CD4-positive, alpha-beta T cell (primary cell): ENCODE measurements around the gene NLK. TPM values are rescaled to one million over a fixed set of nuclear protein-coding genes. Genes with fewer than 3 reads are reported as not detected.

ENCODE experiments used
- ATAC-seq: fragments of 200-7000 bp; cut with Tn5 transposase; one replicate; pipeline ENCODE4 v1.10.0; 2022; ENCODE audit warnings: mild to moderate bottlenecking; ENCODE audit not compliant: poor library complexity
- CTCF ChIA-PET: fragments of 350-600 bp; sonication (Branson Sonifier 250); formaldehyde crosslinking; loops from one replicate; lab custom pipeline; 2021; ENCODE audit warnings: antibody characterized with exemption, inconsistent platforms; lab: Charles Lee
- POLR2A ChIA-PET: fragments of 350-600 bp; sonication (Branson Sonifier 250); formaldehyde crosslinking; loops from one replicate; lab custom pipeline; 2021; ENCODE audit warnings: antibody characterized with exemption, inconsistent platforms; lab: Charles Lee
- DNase-seq, 14 experiments: peaks; one replicate each; pipeline ENCODE4 v3.0.0-alpha.2; 2013 to 2020; ENCODE audit warnings: mixed read lengths in 2 of 14
- H3K27ac ChIP-seq, 2 donors: one replicate each; pipeline versions ENCODE4 v1.5.1 to v1.7.0; 2013; ENCODE audit warnings: low read length in 2 of 2, low read depth in 1 of 2, mild to moderate bottlenecking in 1 of 2
- H3K27me3 ChIP-seq, 2 experiments: 1 replicate in 1 of 2; 2 replicates in 1 of 2; pipeline versions ENCODE4 v1.6.1 to v1.7.0; 2013; ENCODE audit warnings: low read length in 2 of 2, control low read depth in 1 of 2, mild to moderate bottlenecking in 1 of 2, moderate library complexity in 1 of 2; ENCODE audit not compliant: insufficient read depth in 2 of 2, control insufficient read depth in 1 of 2
- H3K36me3 ChIP-seq: one replicate; pipeline ENCODE4 v1.6.1; 2013; ENCODE audit warnings: low read length, control low read depth; ENCODE audit not compliant: insufficient read depth
- H3K4me1 ChIP-seq: one replicate; pipeline ENCODE4 v1.6.1; 2013; ENCODE audit warnings: low read length, control low read depth; ENCODE audit not compliant: insufficient read depth
- H3K4me3 ChIP-seq: one replicate; pipeline ENCODE4 v1.5.1; 2013; ENCODE audit warnings: mild to moderate bottlenecking, low read length, moderate library complexity
- H3K9me3 ChIP-seq, 2 experiments: 1 replicate in 1 of 2; 2 replicates in 1 of 2; pipeline versions ENCODE4 v1.6.1 to v1.7.0; 2013; ENCODE audit warnings: low read length in 2 of 2, mild to moderate bottlenecking in 2 of 2, control low read depth in 1 of 2, moderate library complexity in 1 of 2; ENCODE audit not compliant: control insufficient read depth in 1 of 2, insufficient read depth in 1 of 2
- H3K27ac Mint-ChIP-seq: one replicate; pipeline ENCODE4 v1.8.0; 2020; ENCODE audit warnings: mixed read lengths
- H3K27me3 Mint-ChIP-seq: one replicate; pipeline ENCODE4 v1.8.0; 2021; ENCODE audit warnings: mixed read lengths
- H3K36me3 Mint-ChIP-seq: one replicate; pipeline ENCODE4 v1.8.0; 2021; ENCODE audit warnings: low read depth, mixed read lengths
- H3K4me1 Mint-ChIP-seq: one replicate; pipeline ENCODE4 v1.8.0; 2021; ENCODE audit warnings: low read depth, mixed read lengths
- H3K4me3 Mint-ChIP-seq: one replicate; pipeline ENCODE4 v1.8.0; 2020; ENCODE audit warnings: mild to moderate bottlenecking, mixed read lengths
- H3K9me3 Mint-ChIP-seq: one replicate; pipeline ENCODE4 v1.8.0; 2020; ENCODE audit warnings: mixed read lengths
- CTCF ChIP-seq: fragments of 200-600 bp; IDR thresholded peaks from one replicate; pipeline ENCODE4 v1.8.0; 2022; ENCODE audit warnings: antibody characterized with exemption, mild to moderate bottlenecking
- intact Hi-C, 2 experiments: fragments of 100-400 bp; cut with DNase I in 1 of 2; cut with micrococcal nuclease in 1 of 2; formaldehyde crosslinking; loops; one replicate each; pipeline versions ENCODE4 v1.15.1 to v1.9.0; 2023 to 2025; cut with DNase I, micrococcal nuclease
- total RNA-seq, 174 experiments: library from RNA in 2 of 174; stranded (reverse) in 2 of 174; gene quantifications; one replicate each; pipeline ENCODE4 v1.2.3 and lab custom pipeline; 2021 to 2026

The NLK gene
- total RNA-seq, 2 experiments from 2014 or later = 6.8 to 7.7 TPM

- Mint-ChIP-seq H3K9me3 (no peaks in the 10 kb centered on the region), H3K27me3 (no peaks in the 10 kb centered on the region), H3K4me1 (peaks cover 90% of the 10 kb centered on the region), H3K4me3 (peak overlapping the region; percentile 79), H3K27ac (no peak overlapping the region), H3K36me3 (peaks cover 7% of the 10 kb centered on the region)
- DNase-seq = no peak
- ChIA-PET CTCF (no interaction called here), POLR2A (no interaction called here)
- intact Hi-C loops = loop anchor here in 1 of 2 experiments (10.0 kb wide), 2 partner anchors 241 to 751 kb away; partner anchors contain the start of genes NOS2 and WSB1
- Histone ChIP-seq H3K27me3 (no peaks in the 10 kb centered on the region), H3K36me3 (no peaks in the 10 kb centered on the region), H3K4me1 (peaks cover 30% of the 10 kb centered on the region), H3K9me3 (no peaks in the 10 kb centered on the region), H3K4me3 (no peak overlapping the region), H3K27ac (no peak overlapping the region)
- no peak for ATAC-seq
- TF ChIP-seq CTCF = no peak
Observed at GRCh38 chr17:28045304-28045703, 2.8 kb downstream of the NLK start.

- H3K36me3 Mint-ChIP-seq = peaks cover 7% of the 10 kb centered on the region
- H3K9me3 ChIP-seq = no peaks in the 10 kb centered on the region
- H3K9me3 Mint-ChIP-seq = no peaks in the 10 kb centered on the region
- CTCF ChIA-PET = no interaction called here
- POLR2A ChIA-PET = no interaction called here
- peaks cover 25% of the 10 kb centered on the region for H3K4me1 ChIP-seq
- H3K27me3 ChIP-seq = no peaks in the 10 kb centered on the region
- no peak overlapping the region for H3K4me3 ChIP-seq
- no peak for TF ChIP-seq CTCF
- no peaks in the 10 kb centered on the region for H3K36me3 ChIP-seq
- intact Hi-C loops = loop anchor here in 1 of 2 experiments (10.0 kb wide), 2 partner anchors 241 to 751 kb away; partner anchors contain the start of genes NOS2 and WSB1
- H3K4me3 Mint-ChIP-seq = peak overlapping the region; percentile 43
- peak overlapping the region; percentile 11 for H3K27ac Mint-ChIP-seq
- ATAC-seq = no peak
- H3K27me3 Mint-ChIP-seq = no peaks in the 10 kb centered on the region
- no peak for DNase-seq
- H3K4me1 Mint-ChIP-seq = peaks cover 87% of the 10 kb centered on the region
- H3K27ac ChIP-seq = no peak overlapping the region
Observed at GRCh38 chr17:28046034-28046825, 3.8 kb downstream of the NLK start.

- Mint-ChIP-seq H3K4me1 (peaks cover 81% of the 10 kb centered on the region), H3K27me3 (no peaks in the 10 kb centered on the region), H3K27ac (no peak overlapping the region), H3K36me3 (peaks cover 3% of the 10 kb centered on the region), H3K9me3 (no peaks in the 10 kb centered on the region), H3K4me3 (peak overlapping the region; percentile 13)
- Histone ChIP-seq H3K27me3 (no peaks in the 10 kb centered on the region), H3K27ac (no peak overlapping the region), H3K4me1 (peaks cover 16% of the 10 kb centered on the region), H3K36me3 (no peaks in the 10 kb centered on the region), H3K9me3 (no peaks in the 10 kb centered on the region), H3K4me3 (no peak overlapping the region)
- no peak for DNase-seq
- POLR2A ChIA-PET = no interaction called here
- CTCF ChIA-PET = no interaction called here
- intact Hi-C loops = loop anchor here in 1 of 2 experiments (10.0 kb wide), 2 partner anchors 243 to 753 kb away; partner anchors contain the start of genes NOS2 and WSB1
- no peak for ATAC-seq
- TF ChIP-seq CTCF = no peak
Observed at GRCh38 chr17:28047806-28048205, 5.3 kb downstream of the NLK start.
